T-helper 2 cell treated with Interferon-gamma antibody and Interleukin-4, amounts not matched to agents 5 μg/mL and 100 μg/mL, for 36 hours (primary cell): Measurements from ENCODE around the gene PCSK1N.
"Not testable (repeated sequence)": the region's sequence is repeated elsewhere in the genome, so short reads cannot be mapped to it uniquely, and the experiment has no call there.

Source experiments
- DNase-seq: peaks from one replicate; pipeline ENCODE4 v3.0.0; 2021; ENCODE audit warnings: low spot score
- H3K27ac Mint-ChIP-seq: one replicate; pipeline ENCODE4 v1.8.0; 2021; ENCODE audit warnings: mild to moderate bottlenecking, mixed read lengths
- H3K27me3 Mint-ChIP-seq: one replicate; pipeline ENCODE4 v1.8.0; 2021; ENCODE audit warnings: low read depth, mixed read lengths
- H3K36me3 Mint-ChIP-seq: one replicate; pipeline ENCODE4 v1.8.0; 2021; ENCODE audit warnings: low read depth, mixed read lengths
- H3K4me1 Mint-ChIP-seq: one replicate; pipeline ENCODE4 v1.8.0; 2021; ENCODE audit warnings: low read depth, mixed read lengths
- H3K4me3 Mint-ChIP-seq: one replicate; pipeline ENCODE4 v1.8.0; 2022; ENCODE audit warnings: mild to moderate bottlenecking, moderate library complexity, mixed read lengths
- H3K9me3 Mint-ChIP-seq: one replicate; pipeline ENCODE4 v1.8.0; 2021; ENCODE audit warnings: mixed read lengths

Gene PCSK1N

GRCh38 chrX:48831136-48831908 is 4.1 kb downstream of the PCSK1N start:
- no peak overlapping the region for H3K27ac Mint-ChIP-seq
- peaks cover 9% of the 10 kb centered on the region for H3K4me1 Mint-ChIP-seq
- peaks cover 62% of the 10 kb centered on the region for H3K27me3 Mint-ChIP-seq
- no peak for DNase-seq
- H3K9me3 Mint-ChIP-seq, result no peaks in the 10 kb centered on the region
- H3K4me3 Mint-ChIP-seq, result no peak overlapping the region
- peaks cover 5% of the 10 kb centered on the region for H3K36me3 Mint-ChIP-seq

- H3K27me3 Mint-ChIP-seq, result peaks cover 48% of the 10 kb centered on the region
Observed at GRCh38 chrX:48829016-48829735, 6.2 kb downstream of the PCSK1N start.

GRCh38 chrX:48827654-48827968 is 7.8 kb downstream of the PCSK1N start:
- peaks cover 16% of the 10 kb centered on the region for H3K36me3 Mint-ChIP-seq
- no peaks in the 10 kb centered on the region for H3K9me3 Mint-ChIP-seq
- no peak overlapping the region for H3K4me3 Mint-ChIP-seq
- peak overlapping the region; percentile 26 for H3K27ac Mint-ChIP-seq
- no peaks in the 10 kb centered on the region for H3K4me1 Mint-ChIP-seq
- DNase-seq, result no peak
- H3K27me3 Mint-ChIP-seq, result peaks cover 33% of the 10 kb centered on the region

More at GRCh38 chrX:48829016-48829735, 6.2 kb downstream of the PCSK1N start:
- no peak overlapping the region for H3K27ac Mint-ChIP-seq
- H3K36me3 Mint-ChIP-seq, result peaks cover 11% of the 10 kb centered on the region
- no peak for DNase-seq
- peaks cover under 1% of the 10 kb centered on the region for H3K4me1 Mint-ChIP-seq
- no peak overlapping the region for H3K4me3 Mint-ChIP-seq
- no peaks in the 10 kb centered on the region for H3K9me3 Mint-ChIP-seq

- Mint-ChIP-seq H3K4me3 (no peak overlapping the region), H3K27me3 (peaks cover 28% of the 10 kb centered on the region), H3K27ac (peak overlapping the region; percentile 26), H3K36me3 (peaks cover 16% of the 10 kb centered on the region), H3K4me1 (no peaks in the 10 kb centered on the region), H3K9me3 (no peaks in the 10 kb centered on the region)
- DNase-seq, result no peak
Observed at GRCh38 chrX:48826876-48827653, 8.3 kb downstream of the PCSK1N start.

- Mint-ChIP-seq H3K27me3 (peaks cover 28% of the 10 kb centered on the region), H3K36me3 (peaks cover 16% of the 10 kb centered on the region), H3K27ac (peak within 1 kb of the TSS; percentile 26), H3K9me3 (no peaks in the 10 kb centered on the region), H3K4me3 (no peak within 1 kb of the TSS), H3K4me1 (no peaks in the 10 kb centered on the region)
- no peak for DNase-seq
Observed at GRCh38 chrX:48826135-48826875, 9.1 kb downstream of the PCSK1N start, which contains the start of gene ERAS. ERAS (plus strand) TSS chrX:48826513; CDS start chrX:48829124, 2,611 bp downstream.

GRCh38 chrX:48824066-48824465 is 11.3 kb downstream of the PCSK1N start:
- Mint-ChIP-seq H3K27me3 (peaks cover 16% of the 10 kb centered on the region), H3K36me3 (peaks cover 16% of the 10 kb centered on the region), H3K9me3 (no peaks in the 10 kb centered on the region), H3K4me3 (no peak overlapping the region), H3K4me1 (no peaks in the 10 kb centered on the region), H3K27ac (no peak overlapping the region)
- no peak for DNase-seq

DNA sequence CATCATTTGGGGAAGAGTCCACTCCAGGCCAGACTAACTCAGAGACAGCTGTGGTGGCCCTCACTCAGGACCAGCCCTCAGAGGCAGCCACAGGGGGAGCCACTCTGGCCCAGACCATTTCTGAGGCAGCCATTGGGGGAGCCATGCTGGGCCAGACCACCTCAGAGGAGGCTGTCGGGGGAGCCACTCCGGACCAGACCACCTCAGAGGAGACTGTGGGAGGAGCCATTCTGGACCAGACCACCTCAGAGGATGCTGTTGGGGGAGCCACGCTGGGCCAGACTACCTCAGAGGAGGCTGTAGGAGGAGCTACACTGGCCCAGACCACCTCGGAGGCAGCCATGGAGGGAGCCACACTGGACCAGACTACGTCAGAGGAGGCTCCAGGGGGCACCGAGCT is 12.4 kb downstream of the PCSK1N start:
- peaks cover 17% of the 10 kb centered on the region for H3K36me3 Mint-ChIP-seq

DNA sequence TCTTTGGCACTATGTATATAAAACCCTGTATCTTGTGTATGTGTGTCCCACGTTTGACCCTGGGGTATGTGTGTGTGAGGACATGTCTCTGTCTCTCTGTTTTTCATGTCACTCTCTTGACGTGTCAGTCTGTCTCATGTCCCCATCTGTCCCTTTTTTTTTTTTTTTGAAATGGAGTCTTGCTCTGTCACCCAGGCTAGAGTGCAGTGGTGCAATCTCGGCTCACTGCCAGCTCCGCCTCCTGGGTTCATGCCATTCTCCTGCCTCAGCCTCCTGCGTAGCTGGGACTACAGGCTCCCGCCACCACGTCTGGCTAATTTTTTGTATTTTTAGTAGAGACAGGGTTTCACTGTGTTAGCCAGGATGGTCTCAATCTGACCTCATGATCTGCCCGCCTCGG is 16.0 kb downstream of the PCSK1N start:
- H3K4me1 Mint-ChIP-seq, H3K27ac Mint-ChIP-seq, H3K9me3 Mint-ChIP-seq, H3K36me3 Mint-ChIP-seq, H3K27me3 Mint-ChIP-seq, DNase-seq, H3K4me3 Mint-ChIP-seq: not testable (repeated sequence)

More for the DNA sequence above, 12.4 kb downstream of the PCSK1N start:
- no peaks in the 10 kb centered on the region for H3K4me1 Mint-ChIP-seq
- H3K4me3 Mint-ChIP-seq, result no peak overlapping the region
- H3K27me3 Mint-ChIP-seq, result peaks cover 8% of the 10 kb centered on the region
- DNase-seq, result no peak
- H3K27ac Mint-ChIP-seq, result no peak overlapping the region
- no peaks in the 10 kb centered on the region for H3K9me3 Mint-ChIP-seq

DNA sequence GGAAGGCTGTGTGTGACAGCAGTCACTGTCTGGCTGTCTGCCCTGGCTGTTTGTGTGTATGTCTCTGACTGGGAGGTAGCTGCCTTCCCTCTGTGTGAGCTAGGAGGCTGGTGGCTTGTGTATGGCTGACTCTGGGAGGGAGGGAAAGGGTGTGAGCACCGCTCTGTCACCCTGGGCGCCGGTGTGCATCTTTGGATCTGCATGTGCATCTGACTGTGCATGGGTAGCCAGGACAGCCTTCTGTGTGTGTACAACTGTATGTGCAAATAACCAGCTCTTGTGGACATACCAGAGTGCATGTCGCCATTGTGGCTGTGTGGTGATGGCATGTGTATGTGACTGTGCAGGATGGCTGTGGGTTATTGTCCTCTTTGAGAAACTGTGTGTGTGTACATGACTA is 16.5 kb downstream of the PCSK1N start:
- no peak for DNase-seq
- no peaks in the 10 kb centered on the region for H3K27me3 Mint-ChIP-seq
- H3K27ac Mint-ChIP-seq, result no peak overlapping the region
- H3K9me3 Mint-ChIP-seq, result no peaks in the 10 kb centered on the region
- no peaks in the 10 kb centered on the region for H3K4me1 Mint-ChIP-seq
- peaks cover 6% of the 10 kb centered on the region for H3K36me3 Mint-ChIP-seq
- H3K4me3 Mint-ChIP-seq, result no peak overlapping the region

DNA sequence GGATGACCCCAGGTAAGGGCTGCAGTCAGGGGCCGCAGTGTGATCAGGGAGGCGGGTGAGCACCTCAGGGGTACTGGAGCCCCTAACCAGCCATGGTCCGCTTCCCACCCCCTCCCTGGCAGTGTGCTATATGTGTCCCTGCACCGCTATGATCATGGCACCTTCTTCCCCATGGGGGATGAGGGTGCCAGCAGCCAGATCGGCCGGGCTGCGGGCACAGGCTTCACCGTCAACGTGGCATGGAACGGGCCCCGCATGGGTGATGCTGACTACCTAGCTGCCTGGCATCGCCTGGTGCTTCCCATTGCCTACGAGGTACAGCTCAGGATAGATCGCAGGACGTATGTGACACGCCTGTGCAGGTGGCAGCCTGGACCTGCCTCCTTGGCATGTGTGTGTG is 17.3 kb downstream of the PCSK1N start:
- no peak for DNase-seq
- Mint-ChIP-seq H3K36me3 (peaks cover 3% of the 10 kb centered on the region), H3K9me3 (no peaks in the 10 kb centered on the region), H3K27me3 (no peaks in the 10 kb centered on the region), H3K4me1 (no peaks in the 10 kb centered on the region), H3K27ac (no peak overlapping the region), H3K4me3 (no peak overlapping the region)

- no peaks in the 10 kb centered on the region for H3K4me1 Mint-ChIP-seq
- DNase-seq, result no peak
- H3K9me3 Mint-ChIP-seq, result no peaks in the 10 kb centered on the region
- peaks cover 6% of the 10 kb centered on the region for H3K36me3 Mint-ChIP-seq
- no peaks in the 10 kb centered on the region for H3K27me3 Mint-ChIP-seq
- no peak overlapping the region for H3K27ac Mint-ChIP-seq
- H3K4me3 Mint-ChIP-seq, result no peak overlapping the region
Observed at GRCh38 chrX:48816014-48816810, 19.2 kb downstream of the PCSK1N start.

GRCh38 chrX:48815266-48815665 is 20.1 kb downstream of the PCSK1N start:
- Mint-ChIP-seq H3K9me3 (no peaks in the 10 kb centered on the region), H3K36me3 (peaks cover 9% of the 10 kb centered on the region), H3K4me1 (no peaks in the 10 kb centered on the region), H3K27me3 (no peaks in the 10 kb centered on the region), H3K4me3 (no peak overlapping the region), H3K27ac (no peak overlapping the region)
- no peak for DNase-seq

DNA sequence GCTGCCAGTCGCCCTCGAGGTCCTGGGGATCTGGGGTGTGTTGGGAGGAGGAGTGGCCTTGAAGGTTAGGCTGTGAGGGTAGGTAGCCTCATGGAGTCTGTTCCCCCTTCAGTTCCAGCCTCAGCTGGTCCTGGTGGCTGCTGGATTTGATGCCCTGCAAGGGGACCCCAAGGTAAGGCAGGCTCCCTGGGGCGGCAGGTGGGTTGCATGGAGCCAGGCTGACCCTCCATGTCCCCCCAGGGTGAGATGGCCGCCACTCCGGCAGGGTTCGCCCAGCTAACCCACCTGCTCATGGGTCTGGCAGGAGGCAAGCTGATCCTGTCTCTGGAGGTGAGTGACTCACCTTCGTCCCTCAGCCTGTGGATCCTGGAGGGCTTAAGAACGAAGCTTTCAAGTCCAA is 20.7 kb downstream of the PCSK1N start:
- Mint-ChIP-seq H3K4me1 (no peaks in the 10 kb centered on the region), H3K27ac (no peak overlapping the region), H3K4me3 (no peak overlapping the region), H3K27me3 (no peaks in the 10 kb centered on the region), H3K36me3 (peaks cover 9% of the 10 kb centered on the region), H3K9me3 (no peaks in the 10 kb centered on the region)
- DNase-seq, result no peak
